Endothelial cell of umbilical vein (primary cell): Measurements from ENCODE around the gene C1orf105. TPM values are rescaled to one million over a fixed set of nuclear protein-coding genes. Genes with fewer than 3 reads are reported as not detected.

ENCODE experiments used
- BruUV-seq: library from RNA; stranded (reverse); fragments of 400-500 nt; replicated peaks from 2 replicates; lab custom pipeline; 2021; lab: Mats Ljungman, UMichigan
- CTCF ChIA-PET: fragments of 300-600, 350-600 bp; sonication (Branson Sonifier 250); formaldehyde crosslinking; loops from one replicate; lab custom pipeline; 2021; ENCODE audit warnings: antibody characterized with exemption, inconsistent platforms; lab: Charles Lee
- POLR2A ChIA-PET: fragments of 300-600, 350-600 bp; sonication (Branson Sonifier 250); formaldehyde crosslinking; loops from one replicate; lab custom pipeline; 2021; ENCODE audit warnings: antibody characterized with exemption, inconsistent platforms; lab: Charles Lee
- DNase-seq: peaks from one replicate; pipeline ENCODE4 v3.0.0-alpha.2; 2011; ENCODE audit warnings: low read depth, low spot score
- FAIRE-seq: peaks from 2 replicates; lab custom pipeline; 2011; peaks lifted over from hg19 to GRCh38; lab: Jason Lieb, UNC
- H2AFZ ChIP-seq: 2 replicates; pipeline ENCODE4 v1.6.0; 2012; ENCODE audit warnings: low read depth, low read length, control low read depth, inconsistent platforms
- H3K27ac ChIP-seq: 2 replicates; pipeline ENCODE4 v1.5.1; 2011; ENCODE audit warnings: low read depth, mild to moderate bottlenecking, control low read depth, low read length, moderate library complexity; ENCODE audit not compliant: insufficient read depth
- H3K27me3 ChIP-seq, 2 experiments: 2 replicates each; pipeline versions ENCODE4 v1.6.0 to v1.6.1; 2011; ENCODE audit warnings: low read length in 2 of 2, mixed read lengths in 1 of 2; ENCODE audit not compliant: control insufficient read depth in 2 of 2, insufficient read depth in 2 of 2
- H3K36me3 ChIP-seq, 2 experiments: 2 replicates in 1 of 2; 3 replicates in 1 of 2; pipeline ENCODE4 v1.5.1; 2011; ENCODE audit warnings: low read length in 2 of 2, mild to moderate bottlenecking in 1 of 2, moderate library complexity in 1 of 2; ENCODE audit not compliant: control insufficient read depth in 2 of 2, insufficient read depth in 2 of 2; ENCODE audit errors: extremely low read depth in 1 of 2
- H3K4me1 ChIP-seq: 3 replicates; pipeline ENCODE4 v1.5.1; 2011; ENCODE audit warnings: mild to moderate bottlenecking, low read length; ENCODE audit not compliant: control insufficient read depth, insufficient read depth; ENCODE audit errors: extremely low read depth
- H3K4me2 ChIP-seq: 2 replicates; pipeline ENCODE4 v1.6.1; 2011; ENCODE audit warnings: low read length, control low read depth, mixed read lengths; ENCODE audit not compliant: insufficient read depth
- H3K4me3 ChIP-seq, 3 experiments: fragments of 200-600 bp in 1 of 3; sonication (generic), shearing (Covaris generic) in 1 of 3; replicated peaks in 1 of 3; 2 replicates each; pipeline ENCODE4 v1.5.1; 2011 to 2016; ENCODE audit warnings: control low read depth in 3 of 3, low read length in 3 of 3, mild to moderate bottlenecking in 2 of 3, inconsistent platforms in 1 of 3, low read depth in 1 of 3, moderate library complexity in 1 of 3; ENCODE audit not compliant: insufficient read depth in 1 of 3
- H3K79me2 ChIP-seq: 2 replicates; pipeline ENCODE4 v1.6.0; 2012; ENCODE audit warnings: low read length, inconsistent platforms; ENCODE audit not compliant: control insufficient read depth, insufficient read depth
- H3K9ac ChIP-seq: replicated peaks from 2 replicates; pipeline ENCODE3; 2011; ENCODE audit warnings: low read length, control low read depth; ENCODE audit not compliant: insufficient read depth; ENCODE audit errors: extremely low read depth
- H3K9me1 ChIP-seq: replicated peaks from 3 replicates; pipeline ENCODE4 v1.6.0; 2011; ENCODE audit warnings: mild to moderate bottlenecking, low read length; ENCODE audit not compliant: control insufficient read depth, insufficient read depth; ENCODE audit errors: extremely low read depth
- H3K9me3 ChIP-seq: replicated peaks from 2 replicates; pipeline ENCODE4 v1.5.1; 2012; ENCODE audit warnings: low read length, inconsistent platforms; ENCODE audit not compliant: control insufficient read depth, insufficient read depth
- H4K20me1 ChIP-seq: replicated peaks from 2 replicates; pipeline ENCODE3; 2011; ENCODE audit warnings: mild to moderate bottlenecking, low read length; ENCODE audit not compliant: control insufficient read depth, insufficient read depth; ENCODE audit errors: extremely low read depth
- EZH2 ChIP-seq: IDR thresholded peaks from 2 replicates; pipeline ENCODE4 v1.6.1; 2012; ENCODE audit warnings: borderline replicate concordance, low read depth, mild to moderate bottlenecking, moderate library complexity, low read length, inconsistent platforms; ENCODE audit not compliant: severe bottlenecking
- FOS ChIP-seq: IDR thresholded peaks from 2 replicates; pipeline ENCODE4 v1.6.1; 2011; ENCODE audit warnings: mild to moderate bottlenecking, low read length, moderate library complexity, borderline replicate concordance; ENCODE audit not compliant: insufficient read depth
- GATA2 ChIP-seq: IDR thresholded peaks from 2 replicates; pipeline ENCODE4 v1.7.0; 2011; ENCODE audit warnings: low read depth, mild to moderate bottlenecking, moderate library complexity, mixed read lengths, low read length; ENCODE audit not compliant: insufficient read length, insufficient read depth
- JUN ChIP-seq: IDR thresholded peaks from 2 replicates; pipeline ENCODE4 v1.6.1; 2011; ENCODE audit warnings: borderline replicate concordance, low read depth; ENCODE audit not compliant: insufficient read length, insufficient read depth
- MYC ChIP-seq: IDR thresholded peaks from one replicate; pipeline ENCODE4 v1.6.1; 2011; ENCODE audit warnings: mild to moderate bottlenecking, low read depth, low read length
- POLR2A ChIP-seq: IDR thresholded peaks from 2 replicates; pipeline ENCODE4 v1.6.1; 2012; ENCODE audit warnings: low read depth, mild to moderate bottlenecking, control low read depth, low read length
- POLR2AphosphoS5 ChIP-seq: IDR thresholded peaks from 2 replicates; pipeline ENCODE4 v1.6.1; 2012; ENCODE audit warnings: low read depth, mild to moderate bottlenecking, control low read depth, low read length, moderate library complexity; ENCODE audit not compliant: insufficient read depth
- dilution Hi-C: fragments of 300-500 bp; cut with MboI; formaldehyde crosslinking; loops from one replicate; pipeline ENCODE4 v1.15.0; 2019; ENCODE audit warnings: low sequenced_read_pairs; ENCODE audit not compliant: extremely low pct_ligation_motif_present
- intact Hi-C: fragments of 100-400 bp; cut with micrococcal nuclease; formaldehyde crosslinking; loops from one replicate; pipeline ENCODE4 v1.10.0; 2022
- polyA plus RNA-seq, 4 experiments: library from polyadenylated mRNA; depleted of rRNA in 3 of 4; stranded (reverse) in 3 of 4; unstranded in 1 of 4; fragments of >200 nt; gene quantifications; 2 replicates each; pipeline versions ENCODE4 v1.2.1 to v1.2.3, GENCODE V29; 2011 to 2012; ENCODE audit warnings: missing spikeins in 1 of 4
- total RNA-seq: library from RNA; stranded (reverse); gene quantifications from 2 replicates; pipeline ENCODE4 v1.2.3, GENCODE V29; 2021
- TF ChIP-seq, protein P1 (sequence below), 2 donors: IDR thresholded peaks; 1 replicate in 1 of 2; 2 replicates in 1 of 2; pipeline ENCODE4 v1.5.1; 2011; ENCODE audit warnings: low read length in 2 of 2, mild to moderate bottlenecking in 2 of 2, moderate library complexity in 2 of 2, control low read depth in 1 of 2, inconsistent platforms in 1 of 2, low read depth in 1 of 2; ENCODE audit not compliant: insufficient read depth in 1 of 2; ENCODE audit errors: extremely low read depth in 1 of 2
- TF ChIP-seq, protein P2 (sequence below): IDR thresholded peaks from 2 replicates; pipeline ENCODE4 v1.6.1; 2011; ENCODE audit not compliant: insufficient read depth, insufficient read length

Gene C1orf105
- total and polyA plus RNA-seq, 2 donors (not counting 3 experiments of a cell fraction or from before 2014, with no cell fraction given), result not detected

DNA sequence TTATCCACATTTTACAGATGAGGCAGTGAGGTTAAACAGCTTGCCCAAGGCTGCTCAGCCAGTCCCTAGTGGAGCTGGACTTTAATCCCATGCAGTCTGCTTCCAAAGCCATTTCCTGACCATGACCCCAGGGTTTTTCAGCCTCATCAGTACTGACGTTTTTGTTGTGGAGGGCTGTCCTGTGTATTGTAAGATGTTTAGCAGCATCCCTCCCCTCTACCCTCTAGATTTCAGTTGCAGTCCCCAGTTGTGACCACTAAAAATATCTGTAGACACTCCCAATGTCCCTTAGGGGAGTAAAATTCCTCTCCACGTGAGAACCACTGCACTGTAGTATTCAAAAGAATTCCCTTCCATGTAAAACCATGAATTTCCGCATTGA lies 30.2 kb upstream of the C1orf105 start:
- Histone ChIP-seq H3K9ac (no peak overlapping the region), H3K4me2 (no peak overlapping the region), H3K4me3 (no peak overlapping the region), H3K9me3 (no peaks in the 10 kb centered on the region), H3K9me1 (no peaks in the 10 kb centered on the region), H3K4me1 (peaks cover 8% of the 10 kb centered on the region), H3K27me3 (no peaks in the 10 kb centered on the region), H3K27ac (no peak overlapping the region), H3K36me3 (no peaks in the 10 kb centered on the region), H3K79me2 (no peaks in the 10 kb centered on the region), H2AFZ (no peak overlapping the region), H4K20me1 (no peaks in the 10 kb centered on the region)
- intact Hi-C loops (no loop called here), dilution Hi-C loops (no loop called here)
- FAIRE-seq, result no peak
- POLR2A ChIA-PET, result no interaction called here
- no peak for DNase-seq
- CTCF ChIA-PET, result interaction anchor here (1.0 to 3.3 kb wide), 2 partner anchors 9 to 10 kb away, joined by 6 to 10 read pairs; no protein-coding TSS in a partner anchor
- BruUV-seq, result no TSS peak
- TF ChIP-seq POLR2A, result no peak
- no peak for TF ChIP-seq FOS
- no peak for TF ChIP-seq POLR2AphosphoS5
- TF ChIP-seq EZH2, result no peak
- TF ChIP-seq, protein P1, sequence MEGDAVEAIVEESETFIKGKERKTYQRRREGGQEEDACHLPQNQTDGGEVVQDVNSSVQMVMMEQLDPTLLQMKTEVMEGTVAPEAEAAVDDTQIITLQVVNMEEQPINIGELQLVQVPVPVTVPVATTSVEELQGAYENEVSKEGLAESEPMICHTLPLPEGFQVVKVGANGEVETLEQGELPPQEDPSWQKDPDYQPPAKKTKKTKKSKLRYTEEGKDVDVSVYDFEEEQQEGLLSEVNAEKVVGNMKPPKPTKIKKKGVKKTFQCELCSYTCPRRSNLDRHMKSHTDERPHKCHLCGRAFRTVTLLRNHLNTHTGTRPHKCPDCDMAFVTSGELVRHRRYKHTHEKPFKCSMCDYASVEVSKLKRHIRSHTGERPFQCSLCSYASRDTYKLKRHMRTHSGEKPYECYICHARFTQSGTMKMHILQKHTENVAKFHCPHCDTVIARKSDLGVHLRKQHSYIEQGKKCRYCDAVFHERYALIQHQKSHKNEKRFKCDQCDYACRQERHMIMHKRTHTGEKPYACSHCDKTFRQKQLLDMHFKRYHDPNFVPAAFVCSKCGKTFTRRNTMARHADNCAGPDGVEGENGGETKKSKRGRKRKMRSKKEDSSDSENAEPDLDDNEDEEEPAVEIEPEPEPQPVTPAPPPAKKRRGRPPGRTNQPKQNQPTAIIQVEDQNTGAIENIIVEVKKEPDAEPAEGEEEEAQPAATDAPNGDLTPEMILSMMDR (IDR thresholded peaks at IDR 0.05; ENCODE audit: extremely low read depth in 1 of 2, insufficient read depth in 1 of 2, low read depth in 1 of 2, low read length in 2 of 2), result no peak
- no peak for TF ChIP-seq MYC
- no peak for TF ChIP-seq JUN
- TF ChIP-seq, protein P2, sequence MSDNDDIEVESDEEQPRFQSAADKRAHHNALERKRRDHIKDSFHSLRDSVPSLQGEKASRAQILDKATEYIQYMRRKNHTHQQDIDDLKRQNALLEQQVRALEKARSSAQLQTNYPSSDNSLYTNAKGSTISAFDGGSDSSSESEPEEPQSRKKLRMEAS, result no peak
- TF ChIP-seq GATA2, result no peak
